Smooth muscle cell (in vitro differentiated cells): ENCODE results near the gene RUNX2. TPM values are rescaled to one million over a fixed set of nuclear protein-coding genes. Genes with fewer than 3 reads are reported as not detected.

ENCODE experiments used
- DNase-seq: peaks from one replicate; lab custom pipeline; 2025; ENCODE audit not compliant: unreplicated experiment; lab: John Stamatoyannopoulos, UW
- H2AFZ ChIP-seq: fragments of 200-600 bp; sonication (generic); 2 replicates; pipeline ENCODE4 v1.6.0; 2016; ENCODE audit warnings: antibody characterized with exemption, low read depth, mild to moderate bottlenecking
- H3F3A ChIP-seq: fragments of 200-600 bp; sonication (generic); 2 replicates; pipeline ENCODE4 v1.6.0; 2017; ENCODE audit warnings: antibody characterized with exemption, low read depth
- H3K27ac ChIP-seq: fragments of 200-600 bp; sonication (generic); 2 replicates; pipeline ENCODE4 v1.5.1; 2016; ENCODE audit warnings: low read depth, mild to moderate bottlenecking
- H3K27me3 ChIP-seq: fragments of 200-600 bp; sonication (generic); 2 replicates; pipeline ENCODE4 v1.6.1; 2016; ENCODE audit warnings: low read depth, mild to moderate bottlenecking
- H3K36me3 ChIP-seq: fragments of 200-600 bp; sonication (generic); 2 replicates; pipeline ENCODE4 v1.5.1; 2016; ENCODE audit warnings: low read depth
- H3K4me1 ChIP-seq: fragments of 200-600 bp; sonication (generic); 2 replicates; pipeline ENCODE4 v1.5.1; 2016; ENCODE audit warnings: low read depth
- H3K4me2 ChIP-seq: fragments of 200-600 bp; sonication (generic); 2 replicates; pipeline ENCODE4 v1.6.0; 2016; ENCODE audit warnings: mild to moderate bottlenecking
- H3K4me3 ChIP-seq: fragments of 200-600 bp; sonication (generic); 2 replicates; pipeline ENCODE4 v1.5.1; 2016; ENCODE audit warnings: mild to moderate bottlenecking
- H3K79me2 ChIP-seq: fragments of 200-600 bp; sonication (generic); 2 replicates; pipeline ENCODE4 v1.6.0; 2016; ENCODE audit warnings: low read depth, mild to moderate bottlenecking
- H3K9ac ChIP-seq: fragments of 200-600 bp; sonication (generic); 2 replicates; pipeline ENCODE4 v1.6.0; 2016; ENCODE audit warnings: low read depth
- H3K9me3 ChIP-seq: fragments of 200-600 bp; sonication (generic); replicated peaks from 2 replicates; pipeline ENCODE4 v1.5.1; 2016; ENCODE audit warnings: low read depth
- H4K20me1 ChIP-seq: fragments of 200-600 bp; sonication (generic); 2 replicates; pipeline ENCODE4 v1.6.0; 2016; ENCODE audit warnings: low read depth
- WGBS: methylation state at CpG from one replicate; pipeline ENCODE4 v1.1.7; 2016; ENCODE audit warnings: low lambda C conversion rate; 5-methylcytosine and 5-hydroxymethylcytosine counted together
- polyA plus RNA-seq: library from polyadenylated mRNA; unstranded; fragments of >200 nt; fragmentation: Nextera tagmentation; extraction: Ambion mirVana; gene quantifications from 2 replicates; pipeline ENCODE4 v1.2.1, GENCODE V29; 2016
- total RNA-seq: library from RNA; depleted of rRNA; stranded (reverse); fragments of >200 nt; gene quantifications from 2 replicates; pipeline ENCODE4 v1.2.3, GENCODE V29; 2014
- TF ChIP-seq, protein P1 (sequence below): fragments of 200-600 bp; sonication (generic); IDR thresholded peaks from 2 replicates; pipeline ENCODE4 v1.5.1; 2017; ENCODE audit warnings: borderline replicate concordance, mild to moderate bottlenecking, antibody characterized with exemption; ENCODE audit not compliant: insufficient read depth, poor library complexity, severe bottlenecking

Gene RUNX2
- total and polyA plus RNA-seq, 2 experiments from 2014 or later: 12.5 to 16.4 TPM

DNA sequence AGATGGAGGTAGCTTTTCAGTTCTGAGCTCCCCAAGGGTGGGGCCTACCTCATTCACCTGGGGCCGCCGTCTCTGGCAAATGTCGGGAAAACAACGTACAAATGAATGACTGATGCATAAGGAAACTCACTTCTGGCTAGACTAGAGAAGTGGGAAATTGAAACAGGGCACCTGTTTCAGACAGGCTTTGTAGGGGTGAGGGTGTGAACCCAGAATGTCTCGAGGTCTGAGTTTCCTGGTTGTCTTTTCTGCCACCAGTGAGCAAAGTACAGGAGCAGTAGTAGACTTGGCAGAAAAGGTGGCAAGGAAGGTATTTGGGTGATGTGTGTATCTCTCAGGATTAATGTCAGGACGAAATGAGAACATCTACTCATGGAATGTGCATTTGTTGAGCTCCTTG, 379.0 kb downstream of the RUNX2 start:
- TF ChIP-seq, protein P1, sequence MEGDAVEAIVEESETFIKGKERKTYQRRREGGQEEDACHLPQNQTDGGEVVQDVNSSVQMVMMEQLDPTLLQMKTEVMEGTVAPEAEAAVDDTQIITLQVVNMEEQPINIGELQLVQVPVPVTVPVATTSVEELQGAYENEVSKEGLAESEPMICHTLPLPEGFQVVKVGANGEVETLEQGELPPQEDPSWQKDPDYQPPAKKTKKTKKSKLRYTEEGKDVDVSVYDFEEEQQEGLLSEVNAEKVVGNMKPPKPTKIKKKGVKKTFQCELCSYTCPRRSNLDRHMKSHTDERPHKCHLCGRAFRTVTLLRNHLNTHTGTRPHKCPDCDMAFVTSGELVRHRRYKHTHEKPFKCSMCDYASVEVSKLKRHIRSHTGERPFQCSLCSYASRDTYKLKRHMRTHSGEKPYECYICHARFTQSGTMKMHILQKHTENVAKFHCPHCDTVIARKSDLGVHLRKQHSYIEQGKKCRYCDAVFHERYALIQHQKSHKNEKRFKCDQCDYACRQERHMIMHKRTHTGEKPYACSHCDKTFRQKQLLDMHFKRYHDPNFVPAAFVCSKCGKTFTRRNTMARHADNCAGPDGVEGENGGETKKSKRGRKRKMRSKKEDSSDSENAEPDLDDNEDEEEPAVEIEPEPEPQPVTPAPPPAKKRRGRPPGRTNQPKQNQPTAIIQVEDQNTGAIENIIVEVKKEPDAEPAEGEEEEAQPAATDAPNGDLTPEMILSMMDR: no peak
- no peak overlapping the region for H3K9ac ChIP-seq
- no peaks in the 10 kb centered on the region for H3K27me3 ChIP-seq
- H3K4me2 ChIP-seq: no peak overlapping the region
- WGBS: 87% methylated on average over 6 of the region's 6 CpGs
- H2AFZ ChIP-seq: no peak overlapping the region
- no peaks in the 10 kb centered on the region for H3F3A ChIP-seq
- no peak overlapping the region for H3K4me3 ChIP-seq
- no peaks in the 10 kb centered on the region for H4K20me1 ChIP-seq
- DNase-seq: no peak
- no peaks in the 10 kb centered on the region for H3K4me1 ChIP-seq
- H3K27ac ChIP-seq: no peak overlapping the region
- H3K79me2 ChIP-seq: no peaks in the 10 kb centered on the region
- no peaks in the 10 kb centered on the region for H3K9me3 ChIP-seq
- no peaks in the 10 kb centered on the region for H3K36me3 ChIP-seq

DNA sequence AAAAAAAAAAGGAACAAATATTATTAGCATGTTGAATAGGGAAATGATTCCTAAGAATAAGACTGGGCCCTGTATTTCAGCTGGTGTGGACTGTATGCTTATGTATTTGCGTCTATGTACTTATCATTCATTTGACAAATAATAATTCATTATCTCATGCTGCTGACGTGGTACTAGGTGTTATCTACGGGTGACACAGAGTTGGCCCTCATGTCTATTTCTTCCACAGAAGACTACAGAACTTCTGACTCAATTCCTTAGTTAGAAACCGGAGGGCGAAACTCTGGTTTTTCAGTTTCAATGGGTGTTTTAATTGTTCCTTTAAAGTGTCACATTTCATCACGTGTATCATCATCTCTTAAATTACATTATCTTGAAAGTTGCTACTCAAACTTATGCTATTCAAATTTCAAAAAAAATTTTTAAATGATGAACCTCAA, 381.7 kb downstream of the RUNX2 start:
- Histone ChIP-seq H3K4me2 (no peak overlapping the region), H3K27ac (no peak overlapping the region), H3K4me3 (no peak overlapping the region), H4K20me1 (no peaks in the 10 kb centered on the region), H3K9me3 (no peaks in the 10 kb centered on the region), H3K4me1 (peaks cover 8% of the 10 kb centered on the region), H3F3A (peaks cover 7% of the 10 kb centered on the region), H3K79me2 (no peaks in the 10 kb centered on the region), H3K36me3 (no peaks in the 10 kb centered on the region), H3K9ac (no peak overlapping the region), H2AFZ (no peak overlapping the region), H3K27me3 (no peaks in the 10 kb centered on the region)
- 80% methylated on average over 6 of the region's 6 CpGs for WGBS
- TF ChIP-seq, protein P1: no peak
- DNase-seq: no peak

DNA sequence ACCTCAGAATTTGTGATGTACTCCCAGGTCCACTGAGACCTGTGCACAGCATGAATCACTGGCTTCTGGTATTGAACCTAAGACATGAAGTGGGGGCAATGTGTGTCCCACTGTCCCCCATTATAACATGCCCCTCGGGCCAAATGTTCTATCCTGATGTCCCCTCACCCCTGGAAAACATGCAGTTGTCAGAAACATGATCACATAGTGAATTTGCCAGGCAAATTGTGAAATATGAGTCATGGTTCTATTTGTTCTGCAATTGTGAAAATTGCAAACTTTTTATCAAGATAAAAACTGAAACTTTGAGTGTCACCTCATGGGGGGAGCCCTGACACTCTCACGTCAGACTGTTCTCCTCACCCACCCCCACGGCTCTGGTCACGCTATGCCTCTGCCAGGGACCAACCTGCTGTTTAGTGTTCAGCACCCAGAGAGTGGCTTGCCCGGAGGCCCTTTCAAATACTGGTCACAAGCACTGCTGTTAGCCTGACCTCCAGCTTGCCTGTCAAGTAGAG, 382.2 kb downstream of the RUNX2 start:
- Histone ChIP-seq H3K4me3 (no peak overlapping the region), H2AFZ (no peak overlapping the region), H3K9me3 (no peaks in the 10 kb centered on the region), H3K4me2 (no peak overlapping the region), H3K79me2 (no peaks in the 10 kb centered on the region), H3K36me3 (no peaks in the 10 kb centered on the region), H3F3A (peaks cover 7% of the 10 kb centered on the region), H3K9ac (no peak overlapping the region), H4K20me1 (no peaks in the 10 kb centered on the region), H3K27ac (no peak overlapping the region), H3K27me3 (no peaks in the 10 kb centered on the region), H3K4me1 (peaks cover 8% of the 10 kb centered on the region)
- no peak for DNase-seq
- WGBS: 85% methylated on average over 5 of the region's 5 CpGs
- TF ChIP-seq, protein P1: no peak

DNA sequence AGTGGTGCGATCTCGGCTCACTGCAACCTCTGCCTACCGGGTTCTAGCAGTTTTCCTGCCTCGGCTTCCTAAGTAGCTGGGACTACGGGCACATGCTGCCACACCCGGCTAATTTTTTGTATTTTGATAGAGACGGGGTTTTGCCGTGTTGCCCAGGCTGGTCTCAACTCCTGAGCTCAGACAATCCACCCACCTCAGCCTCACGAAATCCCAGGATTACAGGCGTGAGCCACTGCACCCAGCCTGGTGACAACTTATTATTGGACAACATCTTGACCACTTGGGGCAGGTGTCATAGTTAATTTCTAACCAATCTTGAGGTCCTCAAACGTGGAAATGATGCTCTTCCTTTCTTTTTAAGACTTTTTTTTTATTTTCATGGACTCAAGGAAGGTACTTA, 383.9 kb downstream of the RUNX2 start:
- no peak for DNase-seq
- H3K36me3 ChIP-seq: no peaks in the 10 kb centered on the region
- H3K9me3 ChIP-seq: no peaks in the 10 kb centered on the region
- H3K4me1 ChIP-seq: peaks cover 8% of the 10 kb centered on the region
- H3K27me3 ChIP-seq: no peaks in the 10 kb centered on the region
- H4K20me1 ChIP-seq: no peaks in the 10 kb centered on the region
- H3K4me2 ChIP-seq: no peak overlapping the region
- WGBS: 94% methylated on average over 11 of the region's 11 CpGs
- no peak overlapping the region for H2AFZ ChIP-seq
- no peak overlapping the region for H3K27ac ChIP-seq
- peaks cover 7% of the 10 kb centered on the region for H3F3A ChIP-seq
- H3K9ac ChIP-seq: no peak overlapping the region
- no peaks in the 10 kb centered on the region for H3K79me2 ChIP-seq
- TF ChIP-seq, protein P1: no peak
- H3K4me3 ChIP-seq: no peak overlapping the region
